Body of pancreas (tissue), 4 donors: ENCODE measurements around the gene FAM13A. TPM values are rescaled to one million over a fixed set of nuclear protein-coding genes. Genes with fewer than 3 reads are reported as not detected.

Source experiments
- ATAC-seq: fragments of 150-250 bp; one replicate; pipeline ENCODE4 v1.9.1; 2016
- DNase-seq, 4 donors: peaks; one replicate each; pipeline ENCODE4 v3.0.0-alpha.2; 2019
- H3K27ac ChIP-seq, 4 donors: fragments of 200-600 bp; sonication (generic); 1 replicate in 3 of 4; 2 replicates in 1 of 4; pipeline versions ENCODE4 v1.5.1 to v1.6.1; 2016 to 2019; ENCODE audit warnings: mild to moderate bottlenecking in 1 of 4, mixed read lengths in 1 of 4, moderate library complexity in 1 of 4
- H3K27me3 ChIP-seq, 2 donors: fragments of 200-600 bp; sonication (generic); one replicate each; pipeline ENCODE4 v1.6.0; 2016; ENCODE audit warnings: mild to moderate bottlenecking in 1 of 2
- H3K36me3 ChIP-seq, 2 donors: fragments of 200-600 bp; sonication (generic); replicated peaks in 1 of 2; 2 replicates each; pipeline ENCODE4 v1.5.1; 2016; ENCODE audit warnings: low read depth in 2 of 2; ENCODE audit not compliant: insufficient read depth in 1 of 2
- H3K4me1 ChIP-seq: fragments of 200-600 bp; sonication (generic); one replicate; pipeline ENCODE4 v1.6.0; 2016
- H3K4me3 ChIP-seq, 2 donors: fragments of 200-600 bp; sonication (generic); 1 replicate in 1 of 2; 2 replicates in 1 of 2; pipeline ENCODE4 v1.5.1; 2016 to 2019
- H3K9me3 ChIP-seq, 3 donors: fragments of 200-600 bp; sonication (generic); 1 replicate in 2 of 3; 2 replicates in 1 of 3; pipeline ENCODE4 v1.5.1; 2016
- CTCF ChIP-seq, 7 experiments: fragments of 450-650 bp in 4 of 7; fragments of 200-600 bp in 3 of 7; sonication (generic) in 3 of 7; IDR thresholded peaks; one replicate each; pipeline ENCODE4 v1.5.1; 2016 to 2019; ENCODE audit warnings: antibody characterized with exemption in 7 of 7
- POLR2A ChIP-seq, 3 donors: fragments of 450-650 bp; IDR thresholded peaks; one replicate each; pipeline ENCODE4 v1.6.1; 2016; ENCODE audit warnings: antibody characterized with exemption in 3 of 3, mild to moderate bottlenecking in 2 of 3
- WGBS, 2 donors: methylation state at CpG; one replicate each; pipeline ENCODE4 v1.1.5; 2017; 5-methylcytosine and 5-hydroxymethylcytosine counted together
- intact Hi-C: fragments of 100-400 bp; cut with DNase I; formaldehyde crosslinking; loops from one replicate; pipeline ENCODE4 v1.15.1; 2023
- total RNA-seq, 2 donors: library from RNA; depleted of rRNA; stranded (reverse); fragments of >200 nt; gene quantifications; one replicate each; pipeline ENCODE4 v1.1.0, GENCODE V29; 2016

The FAM13A gene
- total RNA-seq, 2 donors from 2014 or later = 59.1 to 64.3 TPM

GRCh38 chr4:88981993-88982392 lies 75.0 kb downstream of the FAM13A start:
- Histone ChIP-seq H3K9me3 (no peaks in the 10 kb centered on the region), H3K27ac (no peak overlapping the region), H3K4me3 (no peak overlapping the region), H3K4me1 (peaks cover 7% of the 10 kb centered on the region), H3K27me3 (no peaks in the 10 kb centered on the region), H3K36me3 (no peaks in the 10 kb centered on the region)
- no peak for DNase-seq
- no peak for ATAC-seq
- 69 to 77% methylated on average over 2 of the region's 2 CpGs for WGBS, 2 donors
- no peak for TF ChIP-seq CTCF (IDR thresholded peaks at IDR 0.05)
- TF ChIP-seq POLR2A (IDR thresholded peaks at IDR 0.05) = no peak
- intact Hi-C loops = no loop called here

DNA sequence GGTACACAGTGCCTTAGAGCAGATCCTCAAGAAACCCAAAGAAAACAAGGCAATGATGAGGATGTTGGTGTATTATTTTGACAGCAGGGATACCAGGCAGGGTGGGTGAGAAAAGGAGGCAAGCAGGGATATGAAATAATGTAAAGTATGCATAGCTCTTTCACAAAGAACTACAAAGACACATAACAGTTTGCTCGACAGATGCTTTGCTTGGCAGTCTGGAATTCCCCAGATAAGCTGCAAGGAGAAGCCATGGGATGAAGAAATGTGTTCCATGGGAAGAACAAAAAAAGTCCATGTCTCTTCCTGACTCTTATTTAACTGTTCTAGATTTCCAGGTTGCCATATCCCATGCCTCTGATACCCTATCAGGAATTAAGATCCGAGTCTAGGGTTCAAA lies 75.4 kb downstream of the FAM13A start:
- 42 to 56% methylated on average over 2 of the region's 2 CpGs for WGBS, 2 donors
- DNase-seq (no peak), ATAC-seq (no peak)
- Histone ChIP-seq H3K4me1 (peaks cover 7% of the 10 kb centered on the region), H3K36me3 (no peaks in the 10 kb centered on the region), H3K27me3 (no peaks in the 10 kb centered on the region), H3K4me3 (no peak overlapping the region), H3K27ac (no peak overlapping the region), H3K9me3 (no peaks in the 10 kb centered on the region)
- no peak for TF ChIP-seq POLR2A (IDR thresholded peaks at IDR 0.05)
- TF ChIP-seq CTCF (IDR thresholded peaks at IDR 0.05) = no peak
- intact Hi-C loops = no loop called here

- Histone ChIP-seq H3K4me1 (peaks cover 7% of the 10 kb centered on the region), H3K36me3 (no peaks in the 10 kb centered on the region), H3K27ac (no peak overlapping the region), H3K4me3 (no peak overlapping the region), H3K27me3 (no peaks in the 10 kb centered on the region), H3K9me3 (no peaks in the 10 kb centered on the region)
- no peak for DNase-seq
- intact Hi-C loops = no loop called here
- no peak for TF ChIP-seq CTCF (IDR thresholded peaks at IDR 0.05)
- no peak for TF ChIP-seq POLR2A (IDR thresholded peaks at IDR 0.05)
- ATAC-seq = no peak
- 61 to 65% methylated on average over 2 of the region's 2 CpGs for WGBS, 2 donors
Measured at GRCh38 chr4:88979276-88979675, 77.7 kb downstream of the FAM13A start.

DNA sequence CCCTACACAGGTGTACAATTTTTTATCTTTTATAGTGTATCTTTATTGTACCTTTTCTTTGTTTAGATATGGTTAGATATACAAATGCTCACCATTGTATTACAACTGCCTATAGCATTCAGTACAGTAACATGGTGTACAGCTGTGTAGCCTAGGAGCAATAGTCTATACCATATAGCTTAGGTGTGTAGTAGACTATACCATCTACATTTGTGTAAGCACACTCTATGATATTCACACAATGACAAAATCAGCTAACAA lies 80.3 kb downstream of the FAM13A start:
- peaks cover under 1% of the 10 kb centered on the region for H3K4me1 ChIP-seq
- H3K27ac ChIP-seq = no peak overlapping the region
- no peaks in the 10 kb centered on the region for H3K27me3 ChIP-seq

More for the DNA sequence above, 80.3 kb downstream of the FAM13A start:
- H3K36me3 ChIP-seq = no peaks in the 10 kb centered on the region
- no peaks in the 10 kb centered on the region for H3K9me3 ChIP-seq
- DNase-seq = no peak
- no peak for TF ChIP-seq POLR2A (IDR thresholded peaks at IDR 0.05)
- TF ChIP-seq CTCF (IDR thresholded peaks at IDR 0.05) = no peak
- ATAC-seq = no peak
- H3K4me3 ChIP-seq = no peak overlapping the region
- intact Hi-C loops = no loop called here
